Measurements from ENCODE around the gene PTPN23.

The PTPN23 gene

DNA sequence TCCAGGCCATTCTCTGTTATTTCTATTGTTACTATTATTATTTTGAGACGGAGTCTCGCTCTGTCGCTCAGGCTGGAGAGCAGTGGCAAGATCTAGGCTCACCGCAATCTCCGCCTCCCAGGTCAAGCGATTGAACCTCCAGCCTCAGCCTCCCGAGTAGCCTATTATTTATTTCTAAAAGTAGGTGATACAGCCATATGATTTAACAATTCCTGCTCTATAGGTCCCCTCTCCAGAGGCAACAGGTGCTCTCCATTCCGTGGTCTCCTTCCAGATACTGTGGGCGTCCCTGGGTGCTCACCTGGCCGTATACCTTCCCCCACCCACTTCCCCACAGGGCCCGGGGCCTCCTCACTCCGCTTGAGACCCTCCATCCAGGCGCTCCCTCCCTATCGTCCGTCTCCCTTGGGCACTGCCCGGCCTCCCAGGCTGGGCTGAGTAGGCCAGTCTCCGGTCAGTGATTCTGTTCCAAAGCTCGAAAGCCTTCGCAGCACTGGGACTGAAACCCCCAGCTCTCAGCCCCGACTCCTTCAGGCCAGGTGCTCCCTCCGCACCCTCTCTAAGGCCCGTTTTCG, 708 bp upstream of the PTPN23 start:
- TF ChIP-seq, protein P1, sequence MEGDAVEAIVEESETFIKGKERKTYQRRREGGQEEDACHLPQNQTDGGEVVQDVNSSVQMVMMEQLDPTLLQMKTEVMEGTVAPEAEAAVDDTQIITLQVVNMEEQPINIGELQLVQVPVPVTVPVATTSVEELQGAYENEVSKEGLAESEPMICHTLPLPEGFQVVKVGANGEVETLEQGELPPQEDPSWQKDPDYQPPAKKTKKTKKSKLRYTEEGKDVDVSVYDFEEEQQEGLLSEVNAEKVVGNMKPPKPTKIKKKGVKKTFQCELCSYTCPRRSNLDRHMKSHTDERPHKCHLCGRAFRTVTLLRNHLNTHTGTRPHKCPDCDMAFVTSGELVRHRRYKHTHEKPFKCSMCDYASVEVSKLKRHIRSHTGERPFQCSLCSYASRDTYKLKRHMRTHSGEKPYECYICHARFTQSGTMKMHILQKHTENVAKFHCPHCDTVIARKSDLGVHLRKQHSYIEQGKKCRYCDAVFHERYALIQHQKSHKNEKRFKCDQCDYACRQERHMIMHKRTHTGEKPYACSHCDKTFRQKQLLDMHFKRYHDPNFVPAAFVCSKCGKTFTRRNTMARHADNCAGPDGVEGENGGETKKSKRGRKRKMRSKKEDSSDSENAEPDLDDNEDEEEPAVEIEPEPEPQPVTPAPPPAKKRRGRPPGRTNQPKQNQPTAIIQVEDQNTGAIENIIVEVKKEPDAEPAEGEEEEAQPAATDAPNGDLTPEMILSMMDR (IDR thresholded peaks at IDR 0.05; ENCODE audit: control insufficient read depth, extremely low read depth, insufficient read depth) = no peak
- H3K4me3 ChIP-seq (ENCODE audit: low read depth, low read length) = peak overlapping the region; percentile 98
- DNase-seq (ENCODE audit: low read depth) = no peak

DNA sequence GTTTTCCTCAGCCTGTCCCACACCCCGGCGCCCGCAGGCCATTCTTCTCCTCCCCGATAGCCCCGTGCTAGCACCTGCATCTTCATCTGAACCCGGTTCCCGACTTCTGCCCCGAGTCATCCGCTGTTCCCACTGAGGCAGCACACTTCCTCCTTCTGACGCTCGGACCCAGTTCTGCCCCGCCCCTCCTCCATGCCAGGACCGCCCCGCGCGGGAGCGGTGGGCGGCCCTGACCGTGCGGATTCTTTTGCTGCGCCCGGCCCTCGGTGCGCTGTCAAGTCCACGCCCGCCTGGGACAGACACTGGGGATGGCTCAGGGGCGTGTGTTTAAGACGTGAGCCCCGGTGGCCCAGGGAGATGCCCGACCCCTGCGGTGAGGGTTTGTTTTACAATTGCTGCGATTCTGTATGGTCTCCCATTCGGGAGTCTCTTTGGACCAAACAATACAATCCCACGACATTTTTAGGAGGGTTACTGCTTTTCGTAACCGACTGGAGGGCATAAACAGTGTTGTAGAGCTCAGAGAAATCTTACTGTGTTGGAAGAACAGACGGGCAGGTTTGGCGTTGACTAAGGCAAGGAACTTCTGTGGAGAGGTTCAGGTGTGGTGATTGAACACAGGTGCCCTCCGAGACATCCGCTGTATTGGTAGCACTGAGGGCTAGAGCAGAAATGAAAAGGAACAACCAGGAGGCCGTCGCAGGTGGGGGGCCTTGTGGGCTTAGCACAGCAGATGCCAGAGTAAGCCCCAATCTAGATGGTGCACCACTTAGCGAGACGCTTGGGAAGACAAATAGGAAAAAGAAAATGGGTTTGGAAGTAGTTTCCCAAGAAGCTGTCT, 716 bp downstream of the PTPN23 start:
- TF ChIP-seq, protein P1 (IDR thresholded peaks at IDR 0.05; ENCODE audit: control insufficient read depth, extremely low read depth, insufficient read depth) = no peak
- no peak for DNase-seq (ENCODE audit: low read depth)
- H3K4me3 ChIP-seq (ENCODE audit: low read depth, low read length) = peak overlapping the region; percentile 98

DNA sequence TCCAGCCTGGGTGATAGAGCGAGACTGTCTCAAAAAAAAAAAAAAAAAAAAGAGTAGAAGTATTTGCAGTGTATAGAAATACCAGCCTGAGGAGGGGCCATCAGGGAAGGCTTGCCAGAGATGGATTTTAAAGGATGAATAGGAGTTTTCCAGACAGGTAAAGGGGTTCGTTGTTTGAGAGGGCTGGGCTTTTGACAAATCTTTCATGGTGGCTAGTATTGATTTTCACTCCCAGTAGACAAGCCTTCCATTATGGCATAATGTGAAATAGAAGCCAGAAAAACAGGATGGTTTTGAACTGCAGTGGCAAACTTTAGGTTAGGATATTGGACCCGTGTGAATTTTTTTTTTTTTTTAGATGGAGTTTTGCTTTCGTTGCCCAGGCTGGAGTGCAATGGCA, 3.6 kb downstream of the PTPN23 start:
- TF ChIP-seq, protein P1 (IDR thresholded peaks at IDR 0.05; ENCODE audit: control insufficient read depth, extremely low read depth, insufficient read depth) = no peak
- DNase-seq (ENCODE audit: low read depth) = no peak

DNA sequence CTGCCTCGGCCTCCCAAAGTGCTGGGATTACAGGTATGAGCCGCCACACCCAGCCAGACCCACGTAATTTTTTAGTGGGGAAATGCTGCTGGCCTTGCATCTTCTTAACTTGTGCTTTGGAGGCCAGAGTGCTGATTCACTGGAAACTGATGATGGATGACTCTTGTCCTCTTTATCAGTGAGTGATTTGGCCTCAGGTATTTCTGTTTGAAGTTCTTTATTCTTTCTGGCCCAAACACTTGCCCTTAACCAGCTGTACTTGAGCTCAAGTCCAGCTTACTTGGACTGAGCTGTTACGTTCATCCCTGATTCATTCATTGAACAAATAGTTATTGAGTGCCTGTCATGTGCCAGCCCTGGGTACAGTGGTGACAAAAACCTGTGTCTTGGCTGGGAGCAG, 4.2 kb downstream of the PTPN23 start:
- no peak for DNase-seq (ENCODE audit: low read depth)
- TF ChIP-seq, protein P1 (IDR thresholded peaks at IDR 0.05; ENCODE audit: control insufficient read depth, extremely low read depth, insufficient read depth) = no peak
- no peak overlapping the region for H3K4me3 ChIP-seq (ENCODE audit: low read depth, low read length)

More for the DNA sequence above, 3.6 kb downstream of the PTPN23 start:
- H3K4me3 ChIP-seq (ENCODE audit: low read depth, low read length) = no peak overlapping the region

DNA sequence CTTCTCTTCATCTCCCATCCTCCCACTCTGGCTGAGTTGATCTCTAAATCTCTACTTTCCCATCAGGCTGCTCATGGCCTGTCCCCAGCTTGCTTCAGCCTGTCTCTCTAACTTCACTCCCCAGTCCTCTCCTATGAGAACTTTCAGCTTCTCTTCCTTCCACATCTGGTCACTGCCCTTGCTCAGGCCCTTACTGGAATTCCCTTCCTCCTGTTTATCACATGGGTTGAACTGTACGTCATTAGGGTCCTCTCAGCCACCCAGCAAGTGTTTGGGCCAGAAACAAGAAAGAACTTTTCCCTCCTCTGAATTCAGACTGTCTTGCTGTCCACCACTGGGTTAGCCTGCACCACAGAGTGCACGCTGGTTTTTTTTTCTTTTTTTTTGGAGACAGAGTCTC, 5.0 kb downstream of the PTPN23 start:
- TF ChIP-seq, protein P1 (IDR thresholded peaks at IDR 0.05; ENCODE audit: control insufficient read depth, extremely low read depth, insufficient read depth) = no peak
- H3K4me3 ChIP-seq (ENCODE audit: low read depth, low read length) = no peak overlapping the region
- no peak for DNase-seq (ENCODE audit: low read depth)

DNA sequence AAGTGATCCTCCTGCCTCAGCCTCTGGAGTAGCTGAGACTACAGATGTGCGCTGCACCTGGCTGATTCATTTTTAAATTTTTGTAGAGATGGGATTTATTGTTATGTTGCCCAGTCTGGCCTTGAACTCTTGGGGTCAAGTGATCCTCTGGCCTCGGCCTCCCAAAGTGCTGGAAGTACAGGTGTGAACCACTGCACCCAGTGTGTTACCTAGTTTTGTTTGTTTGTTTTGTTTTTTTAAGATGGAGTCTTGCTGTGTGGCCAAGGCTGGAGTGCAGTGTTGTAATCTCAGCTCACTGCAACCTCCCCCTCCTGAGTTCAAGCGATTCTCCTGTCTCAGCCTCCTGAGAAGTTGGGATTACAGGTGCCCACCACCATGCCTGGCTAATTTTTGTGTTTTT, 12.1 kb downstream of the PTPN23 start:
- TF ChIP-seq, protein P1 (IDR thresholded peaks at IDR 0.05; ENCODE audit: control insufficient read depth, extremely low read depth, insufficient read depth) = no peak
- DNase-seq (ENCODE audit: low read depth) = no peak
- H3K4me3 ChIP-seq (ENCODE audit: low read depth, low read length) = no peak overlapping the region
